ENCODE data around the gene CCDC9B.

The CCDC9B gene

DNA sequence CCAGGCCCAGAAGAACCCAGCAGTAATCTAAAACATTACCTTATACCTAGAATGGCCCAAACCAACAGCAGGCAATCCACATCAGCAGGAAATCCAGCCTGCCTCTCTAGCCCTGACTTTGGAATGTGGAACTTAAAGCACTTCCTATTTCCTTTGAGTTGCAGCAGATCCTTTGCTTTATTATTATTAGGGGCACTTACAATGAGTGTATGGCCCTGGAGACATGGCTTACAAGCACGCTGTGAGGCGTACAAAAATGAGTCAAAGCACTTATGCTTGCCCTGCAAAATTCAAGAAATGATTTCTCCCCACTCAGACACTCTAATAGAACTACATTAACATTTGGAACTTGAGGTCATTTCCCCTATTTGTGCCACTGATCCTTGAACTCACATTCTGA, 32.2 kb upstream of the CCDC9B start:
- H3K4me3 ChIP-seq (ENCODE audit: low read depth in 1 of 2, low read length in 2 of 2): no peak overlapping the region
- H3K79me2 ChIP-seq (ENCODE audit: insufficient read depth, low read length): no peaks in the 10 kb centered on the region
- no peak for ATAC-seq (ENCODE audit: insufficient read depth, low read depth)
- H3K36me3 ChIP-seq (ENCODE audit: insufficient read depth, low read length): no peaks in the 10 kb centered on the region
- TF ChIP-seq EZH2 (IDR thresholded peaks at IDR 0.05; ENCODE audit: borderline replicate concordance, low read depth, low read length, severe bottlenecking): no peak
- TF ChIP-seq, protein P1, sequence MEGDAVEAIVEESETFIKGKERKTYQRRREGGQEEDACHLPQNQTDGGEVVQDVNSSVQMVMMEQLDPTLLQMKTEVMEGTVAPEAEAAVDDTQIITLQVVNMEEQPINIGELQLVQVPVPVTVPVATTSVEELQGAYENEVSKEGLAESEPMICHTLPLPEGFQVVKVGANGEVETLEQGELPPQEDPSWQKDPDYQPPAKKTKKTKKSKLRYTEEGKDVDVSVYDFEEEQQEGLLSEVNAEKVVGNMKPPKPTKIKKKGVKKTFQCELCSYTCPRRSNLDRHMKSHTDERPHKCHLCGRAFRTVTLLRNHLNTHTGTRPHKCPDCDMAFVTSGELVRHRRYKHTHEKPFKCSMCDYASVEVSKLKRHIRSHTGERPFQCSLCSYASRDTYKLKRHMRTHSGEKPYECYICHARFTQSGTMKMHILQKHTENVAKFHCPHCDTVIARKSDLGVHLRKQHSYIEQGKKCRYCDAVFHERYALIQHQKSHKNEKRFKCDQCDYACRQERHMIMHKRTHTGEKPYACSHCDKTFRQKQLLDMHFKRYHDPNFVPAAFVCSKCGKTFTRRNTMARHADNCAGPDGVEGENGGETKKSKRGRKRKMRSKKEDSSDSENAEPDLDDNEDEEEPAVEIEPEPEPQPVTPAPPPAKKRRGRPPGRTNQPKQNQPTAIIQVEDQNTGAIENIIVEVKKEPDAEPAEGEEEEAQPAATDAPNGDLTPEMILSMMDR (IDR thresholded peaks at IDR 0.05; ENCODE audit: borderline replicate concordance, extremely low read depth, low read length, poor library complexity, severe bottlenecking): no peak
- DNase-seq: no peak
- no peak overlapping the region for H2AFZ ChIP-seq (ENCODE audit: low read depth, low read length)
- no peak overlapping the region for H3K27ac ChIP-seq (ENCODE audit: low read length)
- no peaks in the 10 kb centered on the region for H3K27me3 ChIP-seq (ENCODE audit: insufficient read depth, low read length, poor library complexity)
- no peaks in the 10 kb centered on the region for H4K20me1 ChIP-seq (ENCODE audit: insufficient read depth, low read length)
- peaks cover 7% of the 10 kb centered on the region for H3K4me1 ChIP-seq (ENCODE audit: insufficient read depth, low read length)
- H3K9ac ChIP-seq (ENCODE audit: low read depth, low read length): no peak overlapping the region
- no peaks in the 10 kb centered on the region for H3K9me3 ChIP-seq (ENCODE audit: insufficient read depth, low read length, severe bottlenecking)
- no peak overlapping the region for H3K4me2 ChIP-seq (ENCODE audit: insufficient read depth, low read length)

DNA sequence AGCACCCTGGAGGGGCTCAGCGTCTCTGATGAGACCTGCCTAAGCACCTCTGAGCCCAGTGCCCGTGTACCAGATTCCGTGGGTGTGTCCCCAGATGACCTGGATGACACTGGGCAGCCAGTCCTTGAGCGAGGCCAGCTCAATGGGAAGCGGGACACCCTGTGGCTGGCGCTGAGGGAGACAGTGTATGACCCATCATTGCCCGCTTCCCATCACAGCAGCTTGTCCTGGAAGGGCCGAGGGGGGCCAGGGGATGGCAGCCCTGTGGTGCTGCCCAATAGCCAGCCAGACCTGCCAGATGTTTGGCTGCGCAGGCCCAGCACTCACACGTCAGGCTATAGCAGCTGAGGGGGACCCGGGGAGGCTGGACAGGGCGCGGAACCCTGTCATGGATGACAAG, 29.2 kb upstream of the CCDC9B start:
- ATAC-seq (ENCODE audit: insufficient read depth, low read depth): no peak
- Histone ChIP-seq H3K36me3 (ENCODE audit: insufficient read depth, low read length) (no peaks in the 10 kb centered on the region), H4K20me1 (ENCODE audit: insufficient read depth, low read length) (no peaks in the 10 kb centered on the region), H2AFZ (ENCODE audit: low read depth, low read length) (no peak overlapping the region), H3K4me3 (ENCODE audit: low read depth in 1 of 2, low read length in 2 of 2) (no peak overlapping the region), H3K9ac (ENCODE audit: low read depth, low read length) (no peak overlapping the region), H3K4me1 (ENCODE audit: insufficient read depth, low read length) (peaks cover 18% of the 10 kb centered on the region), H3K79me2 (ENCODE audit: insufficient read depth, low read length) (no peaks in the 10 kb centered on the region), H3K27me3 (ENCODE audit: insufficient read depth, low read length, poor library complexity) (no peaks in the 10 kb centered on the region), H3K9me3 (ENCODE audit: insufficient read depth, low read length, severe bottlenecking) (no peaks in the 10 kb centered on the region), H3K4me2 (ENCODE audit: insufficient read depth, low read length) (no peak overlapping the region), H3K27ac (ENCODE audit: low read length) (no peak overlapping the region)
- TF ChIP-seq, protein P1 (IDR thresholded peaks at IDR 0.05; ENCODE audit: borderline replicate concordance, extremely low read depth, low read length, poor library complexity, severe bottlenecking): no peak
- TF ChIP-seq EZH2 (IDR thresholded peaks at IDR 0.05; ENCODE audit: borderline replicate concordance, low read depth, low read length, severe bottlenecking): no peak
- no peak for DNase-seq

DNA sequence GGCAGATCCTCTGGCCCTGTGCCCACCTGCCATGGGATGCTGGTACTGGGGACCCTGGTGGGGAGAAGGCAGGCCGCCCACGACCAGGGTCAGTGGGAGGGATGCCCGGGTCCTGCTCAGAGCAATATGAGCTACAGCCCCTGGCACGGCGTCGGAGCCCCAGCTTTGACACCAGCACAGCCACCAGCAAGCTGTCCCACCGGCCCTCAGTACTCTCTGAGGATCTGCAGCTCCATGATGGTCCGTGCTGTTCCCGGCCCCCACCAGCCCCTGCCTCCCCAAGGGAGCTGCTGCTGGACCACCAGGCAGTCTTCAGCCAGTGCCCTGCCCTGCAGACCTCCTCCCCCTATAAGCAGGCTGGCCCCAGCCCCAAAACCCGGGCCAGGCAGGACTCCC, 28.7 kb upstream of the CCDC9B start:
- DNase-seq: no peak
- ATAC-seq (ENCODE audit: insufficient read depth, low read depth): no peak
- Histone ChIP-seq H2AFZ (ENCODE audit: low read depth, low read length) (no peak overlapping the region), H4K20me1 (ENCODE audit: insufficient read depth, low read length) (no peaks in the 10 kb centered on the region), H3K4me2 (ENCODE audit: insufficient read depth, low read length) (no peak overlapping the region), H3K9ac (ENCODE audit: low read depth, low read length) (no peak overlapping the region), H3K79me2 (ENCODE audit: insufficient read depth, low read length) (no peaks in the 10 kb centered on the region), H3K27ac (ENCODE audit: low read length) (no peak overlapping the region), H3K4me3 (ENCODE audit: low read depth in 1 of 2, low read length in 2 of 2) (no peak overlapping the region), H3K27me3 (ENCODE audit: insufficient read depth, low read length, poor library complexity) (no peaks in the 10 kb centered on the region), H3K9me3 (ENCODE audit: insufficient read depth, low read length, severe bottlenecking) (no peaks in the 10 kb centered on the region), H3K36me3 (ENCODE audit: insufficient read depth, low read length) (no peaks in the 10 kb centered on the region), H3K4me1 (ENCODE audit: insufficient read depth, low read length) (peaks cover 18% of the 10 kb centered on the region)
- TF ChIP-seq, protein P1 (IDR thresholded peaks at IDR 0.05; ENCODE audit: borderline replicate concordance, extremely low read depth, low read length, poor library complexity, severe bottlenecking): no peak
- TF ChIP-seq EZH2 (IDR thresholded peaks at IDR 0.05; ENCODE audit: borderline replicate concordance, low read depth, low read length, severe bottlenecking): no peak

Data from DND-41 (cell line).